ENCODE results near the gene CERS4. TPM values are rescaled to one million over a fixed set of nuclear protein-coding genes. Genes with fewer than 3 reads are reported as not detected.
"Not testable (repeated sequence)": the region's sequence is repeated elsewhere in the genome, so short reads cannot be mapped to it uniquely, and the experiment has no call there.

CERS4 gene
- total RNA-seq, 2 experiments from 2014 or later, result 21.2 to 21.8 TPM

GRCh38 chr19:8276508-8276907, 67.3 kb downstream of the CERS4 start:
- DNase-seq; H3K4me3 Mint-ChIP-seq; H3K9me3 Mint-ChIP-seq (ENCODE audit: low read depth); H3K4me1 Mint-ChIP-seq; H3K27ac Mint-ChIP-seq; CTCF ChIA-PET; POLR2A ChIA-PET; intact Hi-C loops (cut with DNase I, micrococcal nuclease); H3K36me3 Mint-ChIP-seq (ENCODE audit: low read depth); H3K27me3 Mint-ChIP-seq: not testable (repeated sequence)
- peak; percentile 51 for ATAC-seq

- H3K36me3 Mint-ChIP-seq (ENCODE audit: low read depth); H3K27ac Mint-ChIP-seq; H3K27me3 Mint-ChIP-seq; H3K4me1 Mint-ChIP-seq; H3K9me3 Mint-ChIP-seq (ENCODE audit: low read depth); H3K4me3 Mint-ChIP-seq; ATAC-seq; DNase-seq; intact Hi-C loops (cut with DNase I, micrococcal nuclease); CTCF ChIA-PET; POLR2A ChIA-PET: not testable (repeated sequence)
Observed at GRCh38 chr19:8291337-8291736, 82.2 kb downstream of the CERS4 start.

GRCh38 chr19:8302357-8302691, 93.2 kb downstream of the CERS4 start:
- Mint-ChIP-seq H3K4me1 (peaks cover 17% of the 10 kb centered on the region), H3K4me3 (no peak overlapping the region), H3K27me3 (no peaks in the 10 kb centered on the region), H3K9me3 (ENCODE audit: low read depth) (no peaks in the 10 kb centered on the region), H3K36me3 (ENCODE audit: low read depth) (peaks cover 14% of the 10 kb centered on the region), H3K27ac (no peak overlapping the region)
- no peak for ATAC-seq
- CTCF ChIA-PET, result no interaction called here
- intact Hi-C loops (cut with DNase I, micrococcal nuclease), result no loop called here
- POLR2A ChIA-PET, result no interaction called here
- no peak for DNase-seq

- ChIA-PET POLR2A (no interaction called here), CTCF (interaction anchor here (0.6 kb wide), 1 partner anchor 644 kb away, joined by 3 read pairs; no protein-coding TSS in a partner anchor)
- no peak for DNase-seq
- intact Hi-C loops (cut with DNase I, micrococcal nuclease), result no loop called here
- Mint-ChIP-seq H3K27me3 (no peaks in the 10 kb centered on the region), H3K4me1 (peaks cover 20% of the 10 kb centered on the region), H3K27ac (no peak overlapping the region), H3K36me3 (ENCODE audit: low read depth) (peaks cover 18% of the 10 kb centered on the region), H3K9me3 (ENCODE audit: low read depth) (no peaks in the 10 kb centered on the region), H3K4me3 (no peak overlapping the region)
- no peak for ATAC-seq
Observed at GRCh38 chr19:8302734-8303133, 93.6 kb downstream of the CERS4 start.

GRCh38 chr19:8304841-8305621, 95.9 kb downstream of the CERS4 start:
- intact Hi-C loops (cut with DNase I, micrococcal nuclease), result loop anchor here (2.0 to 5.0 kb wide), 2 partner anchors 16 to 38 kb away; partner anchors contain the start of genes NDUFA7 (in 1 of the 2) and RPS28 (in 1 of the 2)
- peaks cover 34% of the 10 kb centered on the region for H3K4me1 Mint-ChIP-seq
- peaks cover 26% of the 10 kb centered on the region for H3K36me3 Mint-ChIP-seq (ENCODE audit: low read depth)
- H3K27ac Mint-ChIP-seq, result no peak overlapping the region
- ChIA-PET POLR2A (no interaction called here), CTCF (no interaction called here)
- H3K9me3 Mint-ChIP-seq (ENCODE audit: low read depth), result no peaks in the 10 kb centered on the region
- ATAC-seq (no peak), DNase-seq (peak; percentile 69)
- no peaks in the 10 kb centered on the region for H3K27me3 Mint-ChIP-seq
- no peak overlapping the region for H3K4me3 Mint-ChIP-seq

GRCh38 chr19:8305798-8306197, 96.6 kb downstream of the CERS4 start:
- H3K4me3 Mint-ChIP-seq, result no peak overlapping the region
- DNase-seq, result peak; percentile 2
- CTCF ChIA-PET, result no interaction called here
- POLR2A ChIA-PET, result no interaction called here
- H3K36me3 Mint-ChIP-seq (ENCODE audit: low read depth), result peaks cover 30% of the 10 kb centered on the region
- intact Hi-C loops (cut with DNase I, micrococcal nuclease), result loop anchor here (2.0 to 5.0 kb wide), 2 partner anchors 15 to 38 kb away; partner anchors contain the start of genes NDUFA7 (in 1 of the 2) and RPS28 (in 1 of the 2)
- peak overlapping the region; percentile 33 for H3K27ac Mint-ChIP-seq
- H3K27me3 Mint-ChIP-seq, result no peaks in the 10 kb centered on the region
- H3K4me1 Mint-ChIP-seq, result peaks cover 34% of the 10 kb centered on the region
- no peaks in the 10 kb centered on the region for H3K9me3 Mint-ChIP-seq (ENCODE audit: low read depth)
- no peak for ATAC-seq

GRCh38 chr19:8306235-8307054, 97.3 kb downstream of the CERS4 start:
- Mint-ChIP-seq H3K9me3 (ENCODE audit: low read depth) (no peaks in the 10 kb centered on the region), H3K4me3 (peak overlapping the region; percentile 90), H3K27ac (peak overlapping the region; percentile 33), H3K27me3 (no peaks in the 10 kb centered on the region), H3K4me1 (peaks cover 34% of the 10 kb centered on the region), H3K36me3 (ENCODE audit: low read depth) (peaks cover 32% of the 10 kb centered on the region)
- ATAC-seq (no peak), DNase-seq (peak; percentile 4)
- intact Hi-C loops (cut with DNase I, micrococcal nuclease), result loop anchor here in 1 of 2 experiments (5.0 kb wide), 1 partner anchor 39 kb away; no protein-coding TSS in a partner anchor
- POLR2A ChIA-PET, result no interaction called here
- CTCF ChIA-PET, result no interaction called here

GRCh38 chr19:8307400-8307964, 98.3 kb downstream of the CERS4 start:
- ATAC-seq, result no peak
- Mint-ChIP-seq H3K4me1 (peaks cover 34% of the 10 kb centered on the region), H3K27me3 (no peaks in the 10 kb centered on the region), H3K9me3 (ENCODE audit: low read depth) (no peaks in the 10 kb centered on the region), H3K4me3 (peak overlapping the region; percentile 90), H3K27ac (peak overlapping the region; percentile 79), H3K36me3 (ENCODE audit: low read depth) (peaks cover 33% of the 10 kb centered on the region)
- intact Hi-C loops (cut with DNase I, micrococcal nuclease), result loop anchor here in 1 of 2 experiments (5.0 kb wide), 1 partner anchor 40 kb away; no protein-coding TSS in a partner anchor
- peak; percentile 12 for DNase-seq
- ChIA-PET POLR2A (no interaction called here), CTCF (interaction anchor here (1.1 kb wide), 1 partner anchor 13 kb away, joined by 4 read pairs; no protein-coding TSS in a partner anchor)

GRCh38 chr19:8307965-8308866, 99.0 kb downstream of the CERS4 start, which contains the start of gene CD320:
CD320 (minus strand) TSS chr19:8308358; CDS start chr19:8308290, 68 bp downstream.
- DNase-seq, result peak; percentile 90

GRCh38 chr19:8308891-8309291, 99.7 kb downstream of the CERS4 start:
- intact Hi-C loops (cut with DNase I, micrococcal nuclease), result loop anchor here (1.0 to 5.0 kb wide), 3 partner anchors 12 to 81 kb away; partner anchors contain the start of genes NDUFA7 (in 2 of the 2), RAB11B (in 2 of the 2) and RPS28 (in 2 of the 2)
- no peak for ATAC-seq
- Mint-ChIP-seq H3K4me3 (peak overlapping the region; percentile 90), H3K27me3 (no peaks in the 10 kb centered on the region), H3K36me3 (ENCODE audit: low read depth) (peaks cover 36% of the 10 kb centered on the region), H3K4me1 (peaks cover 34% of the 10 kb centered on the region), H3K27ac (peak overlapping the region; percentile 68), H3K9me3 (ENCODE audit: low read depth) (no peaks in the 10 kb centered on the region)
- DNase-seq, result no peak
- POLR2A ChIA-PET, result no interaction called here
- CTCF ChIA-PET, result interaction anchor here (0.7 to 1.2 kb wide), 2 partner anchors 34 to 42 kb away, joined by 3 read pairs; partner anchors contain the start of gene KANK3

More at GRCh38 chr19:8307965-8308866, 99.0 kb downstream of the CERS4 start, which contains the start of gene CD320:
- POLR2A ChIA-PET, result no interaction called here
- ATAC-seq, result peak; percentile 91
- CTCF ChIA-PET, result interaction anchor here (0.7 to 1.2 kb wide), 3 partner anchors 12 to 42 kb away, joined by 3 to 4 read pairs (median 3); partner anchors contain the start of gene KANK3
- H3K36me3 Mint-ChIP-seq (ENCODE audit: low read depth), result peaks cover 33% of the 10 kb centered on the region
- H3K4me1 Mint-ChIP-seq, result peaks cover 34% of the 10 kb centered on the region
- H3K4me3 Mint-ChIP-seq, result peak within 1 kb of the TSS; percentile 90
- no peaks in the 10 kb centered on the region for H3K9me3 Mint-ChIP-seq (ENCODE audit: low read depth)
- intact Hi-C loops (cut with DNase I, micrococcal nuclease), result loop anchor here (1.0 to 5.0 kb wide), 3 partner anchors 13 to 82 kb away; partner anchors contain the start of genes NDUFA7 (in 2 of the 2), RAB11B (in 2 of the 2) and RPS28 (in 2 of the 2)
- H3K27ac Mint-ChIP-seq, result peak within 1 kb of the TSS; percentile 79
- no peaks in the 10 kb centered on the region for H3K27me3 Mint-ChIP-seq
